ENCODE measurements around the gene DLGAP1.

Gene DLGAP1

GRCh38 chr18:4438938-4439337 lies 16.2 kb downstream of the DLGAP1 start:
- no peak overlapping the region for H2AFZ ChIP-seq (ENCODE audit: low read depth, low read length, severe bottlenecking)
- H3K27ac ChIP-seq (ENCODE audit: low read depth, low read length): no peak overlapping the region
- no peak overlapping the region for H3K4me3 ChIP-seq (ENCODE audit: insufficient read depth, low read length, poor library complexity, severe bottlenecking)
- H3K79me2 ChIP-seq (ENCODE audit: insufficient read depth, low read length): no peaks in the 10 kb centered on the region
- no peaks in the 10 kb centered on the region for H3K27me3 ChIP-seq (ENCODE audit: low read length)
- no peak overlapping the region for H3K9ac ChIP-seq (ENCODE audit: low read length)
- H3K9me2 ChIP-seq (replicated peaks; ENCODE audit: insufficient read depth, low read length): no peaks in the 10 kb centered on the region
- H3K9me3 ChIP-seq (ENCODE audit: insufficient read depth, low read length): no peaks in the 10 kb centered on the region
- H3F3A ChIP-seq (ENCODE audit: insufficient read depth): no peaks in the 10 kb centered on the region
- no peak for TF ChIP-seq EZH2phosphoT487 (conservative IDR thresholded peaks at IDR 0.05; ENCODE audit: low read length)
- no peak for TF ChIP-seq CTCF (IDR thresholded peaks at IDR 0.05; ENCODE audit: insufficient read depth, low read length, poor library complexity, severe bottlenecking)
- no peaks in the 10 kb centered on the region for H3K36me3 ChIP-seq (ENCODE audit: low read length)
- H3K4me2 ChIP-seq (ENCODE audit: low read depth, low read length, poor library complexity, severe bottlenecking): no peak overlapping the region
- no peaks in the 10 kb centered on the region for H4K20me1 ChIP-seq (ENCODE audit: low read depth, low read length)

GRCh38 chr18:4433717-4434116 lies 21.4 kb downstream of the DLGAP1 start:
- Histone ChIP-seq H3K9me2 (replicated peaks; ENCODE audit: insufficient read depth, low read length) (no peaks in the 10 kb centered on the region), H3K9me3 (ENCODE audit: insufficient read depth, low read length) (no peaks in the 10 kb centered on the region), H3F3A (ENCODE audit: insufficient read depth) (no peaks in the 10 kb centered on the region), H3K27me3 (ENCODE audit: low read length) (no peaks in the 10 kb centered on the region), H3K36me3 (ENCODE audit: low read length) (no peaks in the 10 kb centered on the region), H3K27ac (ENCODE audit: low read depth, low read length) (no peak overlapping the region), H3K79me2 (ENCODE audit: insufficient read depth, low read length) (no peaks in the 10 kb centered on the region), H3K4me2 (ENCODE audit: low read depth, low read length, poor library complexity, severe bottlenecking) (no peak overlapping the region), H4K20me1 (ENCODE audit: low read depth, low read length) (no peaks in the 10 kb centered on the region), H2AFZ (ENCODE audit: low read depth, low read length, severe bottlenecking) (no peak overlapping the region), H3K4me3 (ENCODE audit: insufficient read depth, low read length, poor library complexity, severe bottlenecking) (no peak overlapping the region), H3K9ac (ENCODE audit: low read length) (no peak overlapping the region)
- TF ChIP-seq CTCF (IDR thresholded peaks at IDR 0.05; ENCODE audit: insufficient read depth, low read length, poor library complexity, severe bottlenecking) (no peak), EZH2phosphoT487 (conservative IDR thresholded peaks at IDR 0.05; ENCODE audit: low read length) (no peak)

- H3K9ac ChIP-seq (ENCODE audit: low read length): no peak overlapping the region
- no peaks in the 10 kb centered on the region for H3K36me3 ChIP-seq (ENCODE audit: low read length)
- H3K9me3 ChIP-seq (ENCODE audit: insufficient read depth, low read length): no peaks in the 10 kb centered on the region
- no peak overlapping the region for H3K4me2 ChIP-seq (ENCODE audit: low read depth, low read length, poor library complexity, severe bottlenecking)
- no peaks in the 10 kb centered on the region for H3K79me2 ChIP-seq (ENCODE audit: insufficient read depth, low read length)
- no peak overlapping the region for H3K27ac ChIP-seq (ENCODE audit: low read depth, low read length)
- no peaks in the 10 kb centered on the region for H3K9me2 ChIP-seq (replicated peaks; ENCODE audit: insufficient read depth, low read length)
- H4K20me1 ChIP-seq (ENCODE audit: low read depth, low read length): no peaks in the 10 kb centered on the region
- no peak overlapping the region for H2AFZ ChIP-seq (ENCODE audit: low read depth, low read length, severe bottlenecking)
- H3K4me3 ChIP-seq (ENCODE audit: insufficient read depth, low read length, poor library complexity, severe bottlenecking): no peak overlapping the region
- no peak for TF ChIP-seq CTCF (IDR thresholded peaks at IDR 0.05; ENCODE audit: insufficient read depth, low read length, poor library complexity, severe bottlenecking)
- no peak for TF ChIP-seq EZH2phosphoT487 (conservative IDR thresholded peaks at IDR 0.05; ENCODE audit: low read length)
- H3F3A ChIP-seq (ENCODE audit: insufficient read depth): no peaks in the 10 kb centered on the region
- no peaks in the 10 kb centered on the region for H3K27me3 ChIP-seq (ENCODE audit: low read length)
These were observed 24.3 kb downstream of the DLGAP1 start for GRCh38 chr18:4430836-4431235.
